HEK293 (cell line): ENCODE data around the gene ZC3H7B.

ENCODE experiments used
- CTCF ChIA-PET: fragments of 350-600 bp; formaldehyde crosslinking; extraction: SDS; loops from one replicate; lab custom pipeline; 2021; ENCODE audit warnings: antibody characterized with exemption; lab: Yijun Ruan, JAX
- POLR2A ChIA-PET: fragments of 300-600 bp; formaldehyde crosslinking; extraction: SDS; loops from one replicate; lab custom pipeline; 2020; ENCODE audit warnings: antibody characterized with exemption, inconsistent platforms; lab: Yijun Ruan, JAX
- H3K27ac ChIP-seq: fragments of 200-500 bp; sonication (Bioruptor generic); 2 replicates; pipeline ENCODE4 v1.5.1; 2014; ENCODE audit warnings: low read depth, low read length, control low read depth, inconsistent platforms; ENCODE audit errors: extremely low read depth
- H3K36me3 ChIP-seq, 2 experiments: fragments of 200-500 bp in 1 of 2; sonication (Bioruptor generic) in 1 of 2; 1 replicate in 1 of 2; 2 replicates in 1 of 2; pipeline ENCODE4 v1.5.1; 2014 to 2017; ENCODE audit warnings: inconsistent platforms in 2 of 2, low read length in 2 of 2; ENCODE audit not compliant: control insufficient read depth in 2 of 2, insufficient read depth in 1 of 2
- H3K4me1 ChIP-seq: fragments of 200-500 bp; sonication (Bioruptor generic); 2 replicates; pipeline ENCODE4 v1.5.1; 2014; ENCODE audit warnings: mild to moderate bottlenecking, low read length, inconsistent platforms; ENCODE audit not compliant: control insufficient read depth, insufficient read depth
- H3K4me3 ChIP-seq: 2 replicates; pipeline ENCODE4 v1.5.1; 2011; ENCODE audit warnings: low read depth, mild to moderate bottlenecking, control low read depth, low read length, moderate library complexity
- H3K9me3 ChIP-seq: fragments of 200-500 bp; sonication (Bioruptor generic); 2 replicates; pipeline ENCODE4 v1.5.1; 2014; ENCODE audit warnings: low read depth, low read length, inconsistent platforms; ENCODE audit not compliant: control insufficient read depth, insufficient read depth
- EGR2 ChIP-seq: fragments of 450-650 bp; formaldehyde crosslinking; IDR thresholded peaks from 2 replicates; pipeline ENCODE4 v1.5.1; 2016; ENCODE audit warnings: low read depth, missing biosample characterization, missing genetic modification characterization
- GLI4 ChIP-seq: fragments of 450-650 bp; formaldehyde crosslinking; IDR thresholded peaks from 2 replicates; pipeline ENCODE4 v1.5.1; 2016; ENCODE audit warnings: missing biosample characterization, missing genetic modification characterization
- INSM2 ChIP-seq: fragments of 450-650 bp; formaldehyde crosslinking; IDR thresholded peaks from 2 replicates; pipeline ENCODE4 v1.5.1; 2016; ENCODE audit warnings: missing biosample characterization, missing genetic modification characterization
- SP2 ChIP-seq: fragments of 450-650 bp; formaldehyde crosslinking; IDR thresholded peaks from 2 replicates; pipeline ENCODE4 v1.5.1; 2016; ENCODE audit warnings: missing biosample characterization, missing genetic modification characterization
- ZBTB10 ChIP-seq: fragments of 450-650 bp; formaldehyde crosslinking; IDR thresholded peaks from 2 replicates; pipeline ENCODE4 v1.5.1; 2016; ENCODE audit warnings: missing biosample characterization, missing genetic modification characterization
- ZBTB21 ChIP-seq: fragments of 450-650 bp; formaldehyde crosslinking; IDR thresholded peaks from 2 replicates; pipeline ENCODE4 v1.5.1; 2017; ENCODE audit warnings: missing biosample characterization, missing genetic modification characterization
- ZNF114 ChIP-seq: fragments of 450-650 bp; formaldehyde crosslinking; IDR thresholded peaks from 2 replicates; pipeline ENCODE4 v1.5.0; 2017; ENCODE audit warnings: missing biosample characterization, missing genetic modification characterization
- ZNF140 ChIP-seq: fragments of 450-650 bp; formaldehyde crosslinking; IDR thresholded peaks from 2 replicates; pipeline ENCODE4 v1.5.1; 2016; ENCODE audit warnings: missing biosample characterization, missing genetic modification characterization
- ZNF266 ChIP-seq: fragments of 450-650 bp; formaldehyde crosslinking; IDR thresholded peaks from 2 replicates; pipeline ENCODE4 v1.5.1; 2016; ENCODE audit warnings: missing biosample characterization, missing genetic modification characterization, low read depth
- ZNF555 ChIP-seq: fragments of 450-650 bp; formaldehyde crosslinking; conservative IDR thresholded peaks from 2 replicates; pipeline ENCODE4 v1.5.1; 2017; ENCODE audit warnings: missing biosample characterization, mild to moderate bottlenecking, missing genetic modification characterization, inconsistent platforms
- ZNF558 ChIP-seq: fragments of 450-650 bp; formaldehyde crosslinking; IDR thresholded peaks from 2 replicates; pipeline ENCODE4 v1.5.1; 2016; ENCODE audit warnings: missing biosample characterization, missing genetic modification characterization
- ZNF600 ChIP-seq: fragments of 450-650 bp; formaldehyde crosslinking; IDR thresholded peaks from 2 replicates; pipeline ENCODE4 v1.5.1; 2016; ENCODE audit warnings: missing biosample characterization, missing genetic modification characterization
- ZNF610 ChIP-seq: fragments of 450-650 bp; formaldehyde crosslinking; IDR thresholded peaks from 2 replicates; pipeline ENCODE4 v1.5.1; 2016; ENCODE audit warnings: missing biosample characterization, missing genetic modification characterization, borderline replicate concordance
- ZNF624 ChIP-seq: fragments of 450-650 bp; formaldehyde crosslinking; IDR thresholded peaks from 2 replicates; pipeline ENCODE4 v1.5.1; 2017; ENCODE audit warnings: missing biosample characterization, missing genetic modification characterization
- ZNF777 ChIP-seq: fragments of 450-650 bp; formaldehyde crosslinking; IDR thresholded peaks from 2 replicates; pipeline ENCODE4 v1.5.1; 2017; ENCODE audit warnings: missing biosample characterization, missing genetic modification characterization, borderline replicate concordance
- ZNF830 ChIP-seq: fragments of 450-650 bp; IDR thresholded peaks from 2 replicates; pipeline ENCODE4 v1.5.0; 2018; ENCODE audit warnings: missing biosample characterization, missing genetic modification characterization, low read depth, mild to moderate bottlenecking, moderate library complexity
- ZSCAN16 ChIP-seq: fragments of 450-650 bp; formaldehyde crosslinking; IDR thresholded peaks from 2 replicates; pipeline ENCODE4 v1.5.1; 2016; ENCODE audit warnings: missing biosample characterization, missing genetic modification characterization
- TF ChIP-seq, protein P1 (sequence below): fragments of 450-650 bp; formaldehyde crosslinking; conservative IDR thresholded peaks from 2 replicates; pipeline ENCODE4 v1.5.1; 2016; ENCODE audit warnings: low read depth, missing biosample characterization, missing genetic modification characterization

Gene ZC3H7B

DNA sequence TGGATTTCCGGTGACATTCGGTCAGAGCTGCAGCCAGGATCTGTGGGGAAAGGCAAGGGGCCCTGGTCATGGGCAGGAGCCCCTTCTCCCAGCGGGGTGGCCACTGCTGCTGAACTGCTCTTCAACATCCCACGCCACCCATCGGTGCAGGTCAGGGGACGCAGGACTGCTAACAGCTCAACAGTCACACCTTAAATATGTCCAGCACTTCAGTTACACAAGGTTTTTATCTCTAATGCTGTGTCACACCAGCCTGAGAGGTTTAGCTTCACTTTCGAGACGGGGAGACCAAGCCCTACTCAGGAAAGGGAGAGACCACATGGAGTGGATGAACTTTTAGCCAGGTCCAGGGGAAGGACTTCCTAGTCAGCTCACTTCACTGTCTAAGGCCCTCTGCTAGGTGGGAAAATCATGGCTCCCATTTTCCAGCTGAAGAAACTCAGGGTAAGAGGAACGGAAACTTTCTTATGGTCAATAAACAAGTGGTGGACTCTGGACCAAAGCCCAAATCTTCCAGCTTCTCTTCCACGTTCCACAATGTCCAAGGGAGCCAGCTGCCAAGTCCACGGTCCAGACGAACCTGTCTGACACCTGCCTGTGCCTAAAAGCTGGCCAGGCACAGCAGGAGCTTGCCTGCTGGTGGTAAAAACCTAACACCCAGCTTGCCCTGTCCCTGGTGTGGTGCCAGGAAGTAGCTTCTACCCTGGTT lies 39.6 kb upstream of the ZC3H7B start:
- H3K4me1 ChIP-seq: peaks cover 6% of the 10 kb centered on the region; the same call in 1 of the 2 replicates
- POLR2A ChIA-PET: interaction anchor here (0.6 kb wide), 1 partner anchor 310 kb away, joined by 3 read pairs; the partner anchor contains the start of gene RBX1
- CTCF ChIA-PET: interaction anchor here (1.0 kb wide), 1 partner anchor 340 kb away, joined by 3 read pairs; no protein-coding TSS in a partner anchor
- TF ChIP-seq, protein P1, sequence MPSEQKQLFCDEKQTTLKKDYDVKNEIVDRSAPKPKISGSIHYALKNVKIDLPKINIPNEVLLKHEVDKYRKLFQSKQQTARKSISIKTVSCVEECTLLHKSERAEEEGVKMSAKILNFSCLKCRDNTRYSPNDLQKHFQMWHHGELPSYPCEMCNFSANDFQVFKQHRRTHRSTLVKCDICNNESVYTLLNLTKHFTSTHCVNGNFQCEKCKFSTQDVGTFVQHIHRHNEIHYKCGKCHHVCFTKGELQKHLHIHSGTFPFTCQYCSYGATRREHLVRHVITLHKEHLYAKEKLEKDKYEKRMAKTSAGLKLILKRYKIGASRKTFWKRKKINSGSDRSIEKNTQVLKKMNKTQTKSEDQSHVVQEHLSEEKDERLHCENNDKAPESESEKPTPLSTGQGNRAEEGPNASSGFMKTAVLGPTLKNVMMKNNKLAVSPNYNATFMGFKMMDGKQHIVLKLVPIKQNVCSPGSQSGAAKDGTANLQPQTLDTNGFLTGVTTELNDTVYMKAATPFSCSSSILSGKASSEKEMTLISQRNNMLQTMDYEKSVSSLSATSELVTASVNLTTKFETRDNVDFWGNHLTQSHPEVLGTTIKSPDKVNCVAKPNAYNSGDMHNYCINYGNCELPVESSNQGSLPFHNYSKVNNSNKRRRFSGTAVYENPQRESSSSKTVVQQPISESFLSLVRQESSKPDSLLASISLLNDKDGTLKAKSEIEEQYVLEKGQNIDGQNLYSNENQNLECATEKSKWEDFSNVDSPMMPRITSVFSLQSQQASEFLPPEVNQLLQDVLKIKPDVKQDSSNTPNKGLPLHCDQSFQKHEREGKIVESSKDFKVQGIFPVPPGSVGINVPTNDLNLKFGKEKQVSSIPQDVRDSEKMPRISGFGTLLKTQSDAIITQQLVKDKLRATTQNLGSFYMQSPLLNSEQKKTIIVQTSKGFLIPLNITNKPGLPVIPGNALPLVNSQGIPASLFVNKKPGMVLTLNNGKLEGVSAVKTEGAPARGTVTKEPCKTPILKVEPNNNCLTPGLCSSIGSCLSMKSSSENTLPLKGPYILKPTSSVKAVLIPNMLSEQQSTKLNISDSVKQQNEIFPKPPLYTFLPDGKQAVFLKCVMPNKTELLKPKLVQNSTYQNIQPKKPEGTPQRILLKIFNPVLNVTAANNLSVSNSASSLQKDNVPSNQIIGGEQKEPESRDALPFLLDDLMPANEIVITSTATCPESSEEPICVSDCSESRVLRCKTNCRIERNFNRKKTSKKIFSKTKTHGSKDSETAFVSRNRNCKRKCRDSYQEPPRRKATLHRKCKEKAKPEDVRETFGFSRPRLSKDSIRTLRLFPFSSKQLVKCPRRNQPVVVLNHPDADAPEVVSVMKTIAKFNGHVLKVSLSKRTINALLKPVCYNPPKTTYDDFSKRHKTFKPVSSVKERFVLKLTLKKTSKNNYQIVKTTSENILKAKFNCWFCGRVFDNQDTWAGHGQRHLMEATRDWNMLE (tag by site-specific recombination): no peak
- TF ChIP-seq ZNF114 (no peak), ZNF558 (tag by site-specific recombination) (no peak), ZNF600 (no peak), ZNF777 (no peak), ZNF610 (tag by site-specific recombination) (no peak)
- no peak overlapping the region for H3K4me3 ChIP-seq
- H3K9me3 ChIP-seq: no peaks in the 10 kb centered on the region
- peak overlapping the region; percentile 37; the same call in 1 of the 2 replicates for H3K27ac ChIP-seq
- H3K36me3 ChIP-seq: peaks cover 59 to 98% of the 10 kb centered on the region in 2 experiments

DNA sequence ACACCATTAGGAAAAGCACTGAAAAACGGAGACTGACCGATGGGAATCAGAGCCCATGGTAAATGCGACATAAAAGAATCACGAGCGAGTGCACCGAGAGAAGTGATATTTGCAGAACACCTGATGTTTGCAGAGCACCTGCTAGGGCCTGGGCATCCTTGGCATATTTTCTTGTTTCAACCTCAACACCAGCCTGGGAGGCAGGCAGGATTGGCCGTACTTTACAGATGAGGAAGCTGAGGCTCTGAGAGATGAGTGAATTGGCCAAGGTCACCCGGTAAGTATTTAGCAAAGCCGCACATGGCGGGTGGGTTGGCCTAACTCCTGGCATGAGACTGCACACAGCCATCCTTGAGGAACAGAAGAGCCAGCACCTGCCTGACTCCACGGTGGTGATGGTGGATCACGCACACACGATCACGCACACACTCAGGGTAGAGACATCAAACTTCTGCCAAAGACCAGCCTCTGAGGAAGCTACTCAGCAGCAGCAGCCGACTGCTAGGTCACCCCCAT lies 39.0 kb upstream of the ZC3H7B start:
- ChIA-PET POLR2A (interaction anchor here (1.0 to 1.6 kb wide), 3 partner anchors 24 to 311 kb away, joined by 3 to 5 read pairs (median 4); partner anchors contain the start of genes RBX1 and ZC3H7B), CTCF (interaction anchor here (1.0 kb wide), 1 partner anchor 341 kb away, joined by 3 read pairs; no protein-coding TSS in a partner anchor)
- Histone ChIP-seq H3K36me3 (peaks cover 59 to 96% of the 10 kb centered on the region in 2 experiments), H3K4me3 (no peak overlapping the region), H3K9me3 (no peaks in the 10 kb centered on the region), H3K27ac (no peak overlapping the region), H3K4me1 (peaks cover 1% of the 10 kb centered on the region; the same call in 1 of the 2 replicates)
- TF ChIP-seq GLI4 (tag by site-specific recombination) (no peak), ZSCAN16 (peak; percentile 98)

DNA sequence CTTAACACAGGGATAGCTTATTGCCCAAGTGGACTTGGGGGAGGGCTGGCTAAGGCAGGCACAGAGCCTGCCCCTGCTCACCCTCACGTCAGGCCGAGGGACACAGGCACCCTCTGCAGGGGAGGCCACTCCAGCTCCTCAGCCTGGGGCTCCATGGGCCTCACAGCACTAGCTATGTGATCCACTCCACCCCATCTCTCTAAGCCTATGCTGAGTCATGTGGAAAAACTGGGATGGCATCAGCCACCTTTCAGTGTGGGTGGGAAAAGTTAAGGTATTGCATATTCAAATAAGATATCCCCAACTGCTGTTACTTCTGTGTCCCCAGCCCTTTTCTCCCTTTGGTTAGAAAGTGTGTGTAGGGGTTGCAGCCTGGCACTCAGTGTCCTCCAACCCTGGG lies 37.6 kb upstream of the ZC3H7B start:
- Histone ChIP-seq H3K36me3 (peaks cover 60 to 96% of the 10 kb centered on the region in 2 experiments), H3K9me3 (no peaks in the 10 kb centered on the region), H3K4me3 (no peak overlapping the region), H3K27ac (no peak overlapping the region), H3K4me1 (no peaks in the 10 kb centered on the region)
- TF ChIP-seq SP2 (tag by site-specific recombination): no peak
- TF ChIP-seq ZNF624 (tag by site-specific recombination): no peak
- no peak for TF ChIP-seq ZNF555
- TF ChIP-seq ZBTB10 (tag by site-specific recombination): no peak
- TF ChIP-seq ZNF830: no peak
- no peak for TF ChIP-seq ZBTB21 (tag by site-specific recombination)
- no peak for TF ChIP-seq ZNF266 (tag by site-specific recombination)
- TF ChIP-seq ZNF140 (tag by site-specific recombination): no peak
- no peak for TF ChIP-seq EGR2 (tag by site-specific recombination)
- no peak for TF ChIP-seq INSM2 (tag by site-specific recombination)
- CTCF ChIA-PET: interaction anchor here (1.1 kb wide), 1 partner anchor 38 kb away, joined by 3 read pairs; the partner anchor contains the start of gene ZC3H7B
- POLR2A ChIA-PET: interaction anchor here (1.2 to 1.6 kb wide), 3 partner anchors 10 to 312 kb away, joined by 4 to 5 read pairs (median 5); partner anchors contain the start of gene RBX1
